Vagina (tissue), 2 donors: ENCODE results near the gene CDHR3.

Experiments
- CTCF ChIP-seq, 3 experiments: fragments of 450-650 bp in 2 of 3; fragments of 200-600 bp in 1 of 3; sonication (generic) in 1 of 3; IDR thresholded peaks; one replicate each; pipeline ENCODE4 v1.5.1; 2017 to 2019; ENCODE audit warnings: antibody characterized with exemption in 3 of 3, mild to moderate bottlenecking in 2 of 3, moderate library complexity in 2 of 3
- POLR2A ChIP-seq, 2 donors: fragments of 450-650 bp; IDR thresholded peaks; one replicate each; pipeline ENCODE4 v1.6.1; 2017; ENCODE audit warnings: antibody characterized with exemption in 2 of 2, mild to moderate bottlenecking in 2 of 2, moderate library complexity in 2 of 2
- POLR2AphosphoS5 ChIP-seq, 2 donors: sonication (generic); formaldehyde crosslinking; IDR thresholded peaks; one replicate each; pipeline ENCODE4 v1.9.0; 2017; ENCODE audit warnings: antibody characterized with exemption in 2 of 2, mild to moderate bottlenecking in 2 of 2, low read depth in 1 of 2; ENCODE audit not compliant: insufficient read depth in 1 of 2

DNA sequence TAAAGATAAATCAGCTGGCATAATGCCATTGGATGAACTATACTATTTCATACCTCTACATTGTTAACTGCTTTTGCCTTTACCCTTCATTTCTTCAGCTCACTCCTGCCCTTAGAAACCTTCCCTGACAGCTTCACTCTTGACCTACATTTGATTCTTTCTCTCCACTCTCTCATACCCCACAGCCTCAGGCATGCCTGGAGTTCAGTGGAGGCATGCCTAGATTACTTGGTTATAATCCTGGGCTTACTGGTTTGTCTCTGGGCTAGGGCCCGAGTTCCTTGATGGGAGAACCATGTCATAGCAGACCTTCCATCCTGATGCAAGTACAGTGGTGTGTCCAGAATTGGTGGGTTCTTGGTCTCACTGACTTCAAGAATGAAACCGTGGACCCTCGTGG is 8.4 kb upstream of the CDHR3 start:
- TF ChIP-seq POLR2A (IDR thresholded peaks at IDR 0.05) (no peak), CTCF (IDR thresholded peaks at IDR 0.05) (no peak), POLR2AphosphoS5 (IDR thresholded peaks at IDR 0.05; ENCODE audit: insufficient read depth in 1 of 2, low read depth in 1 of 2) (no peak)
